K562 (cell line): ENCODE measurements around the gene MAP2K6. TPM values are rescaled to one million over a fixed set of nuclear protein-coding genes. Genes with fewer than 3 reads are reported as not detected.

Experiments used
- ATAC-seq: fragments of 200-7000 bp; cut with Tn5 transposase; 3 replicates; pipeline ENCODE4 v1.9.1; 2020; ENCODE audit warnings: moderate library complexity
- BruUV-seq: library from RNA; stranded (reverse); fragments of 400-500 nt; replicated peaks from 2 replicates; lab custom pipeline; 2021; lab: Mats Ljungman, UMichigan
- CTCF ChIA-PET: fragments of 300-600 bp; formaldehyde crosslinking; extraction: SDS; loops from one replicate; lab custom pipeline; 2021; ENCODE audit warnings: low intra/inter-chr PET ratio; lab: Yijun Ruan, JAX
- POLR2A ChIA-PET: fragments of 300-600, 350-650 bp; sonication (Branson Sonifier 250); formaldehyde crosslinking; extraction: SDS; loops from one replicate; lab custom pipeline; 2021; ENCODE audit warnings: antibody characterized with exemption, inconsistent platforms; lab: Yijun Ruan, JAX
- DNase-seq, 4 experiments: peaks; one replicate each; pipeline versions ENCODE4 v3.0.0 to v3.0.0-alpha.2; 2011 to 2018; ENCODE audit warnings: low spot score in 3 of 4, mixed read lengths in 3 of 4; ENCODE audit errors: extremely low read depth in 1 of 4
- FAIRE-seq: peaks from 2 replicates; lab custom pipeline; 2011; peaks lifted over from hg19 to GRCh38; lab: Jason Lieb, UNC
- H2AFZ ChIP-seq: 2 replicates; pipeline ENCODE4 v1.6.0; 2011; ENCODE audit warnings: low read depth, low read length, control low read depth, inconsistent platforms
- H3K27ac ChIP-seq: fragments of 200-600 bp; 3 replicates; pipeline ENCODE4 v1.8.0; 2011; ENCODE audit warnings: low read depth, mild to moderate bottlenecking, control low read depth, inconsistent platforms, low read length, moderate library complexity, mixed read lengths; ENCODE audit errors: extremely low read depth
- H3K27me3 ChIP-seq, 2 experiments: fragments of 300-600 bp in 1 of 2; 2 replicates in 1 of 2; 3 replicates in 1 of 2; pipeline versions ENCODE4 v1.6.0 to v1.8.0; 2011; ENCODE audit warnings: inconsistent platforms in 2 of 2, low read length in 2 of 2, mild to moderate bottlenecking in 1 of 2, mixed read lengths in 1 of 2, moderate library complexity in 1 of 2; ENCODE audit not compliant: control insufficient read depth in 2 of 2, insufficient read depth in 2 of 2
- H3K36me3 ChIP-seq: fragments of 300-600 bp; 3 replicates; pipeline ENCODE4 v1.8.0; 2011; ENCODE audit warnings: mild to moderate bottlenecking, low read length, inconsistent platforms; ENCODE audit not compliant: control insufficient read depth, insufficient read depth
- H3K4me1 ChIP-seq, 2 experiments: fragments of 200-600 bp in 1 of 2; replicated peaks in 1 of 2; 2 replicates in 1 of 2; 3 replicates in 1 of 2; pipeline versions ENCODE4 v1.5.1 to v1.8.0; 2011; ENCODE audit warnings: inconsistent platforms in 2 of 2, low read length in 2 of 2, mild to moderate bottlenecking in 1 of 2, mixed read lengths in 1 of 2, moderate library complexity in 1 of 2; ENCODE audit not compliant: control insufficient read depth in 2 of 2, insufficient read depth in 2 of 2
- H3K4me2 ChIP-seq: 2 replicates; pipeline ENCODE4 v1.6.1; 2011; ENCODE audit warnings: low read length, control low read depth, inconsistent platforms, mixed read lengths; ENCODE audit not compliant: insufficient read depth
- H3K4me3 ChIP-seq: fragments of 200-600 bp; sonication (generic), shearing (Covaris generic); 2 replicates; pipeline ENCODE4 v1.5.1; 2016; ENCODE audit warnings: control low read depth, inconsistent platforms
- H3K79me2 ChIP-seq: fragments of 200-600 bp; 3 replicates; pipeline ENCODE4 v1.8.0; 2011; ENCODE audit warnings: low read length, inconsistent platforms; ENCODE audit not compliant: control insufficient read depth, insufficient read depth
- H3K9ac ChIP-seq, 2 experiments: 2 replicates each; pipeline versions ENCODE4 v1.6.0 to v1.6.1; 2011; ENCODE audit warnings: low read depth in 2 of 2, low read length in 2 of 2, control low read depth in 1 of 2, inconsistent platforms in 1 of 2, mild to moderate bottlenecking in 1 of 2, mixed read lengths in 1 of 2; ENCODE audit not compliant: insufficient read depth in 1 of 2
- H3K9me1 ChIP-seq: one replicate; pipeline ENCODE4 v1.6.0; 2011; ENCODE audit warnings: inconsistent platforms, mild to moderate bottlenecking, low read length, moderate library complexity; ENCODE audit not compliant: control insufficient read depth, insufficient read depth
- H3K9me3 ChIP-seq: replicated peaks from 2 replicates; pipeline ENCODE4 v1.5.1; 2011; ENCODE audit warnings: low read depth, low read length, inconsistent platforms; ENCODE audit not compliant: control insufficient read depth, insufficient read depth
- H4K20me1 ChIP-seq: replicated peaks from 2 replicates; pipeline ENCODE4 v1.6.1; 2011; ENCODE audit warnings: low read length, inconsistent platforms, mixed read lengths; ENCODE audit not compliant: control insufficient read depth, insufficient read depth
- CBX3 ChIP-seq, 2 experiments: IDR thresholded peaks; 1 replicate in 1 of 2; 2 replicates in 1 of 2; pipeline ENCODE4 v1.6.1; 2012; ENCODE audit warnings: inconsistent platforms in 2 of 2, low read length in 2 of 2, borderline replicate concordance in 1 of 2, control low read depth in 1 of 2
- CEBPG ChIP-seq, 3 experiments: fragments of 200-800 bp in 1 of 3; sonication (Bioruptor generic) in 1 of 3; sonication (generic) in 1 of 3; formaldehyde crosslinking in 1 of 3; IDR thresholded peaks in 2 of 3; conservative IDR thresholded peaks in 1 of 3; 2 replicates each; pipeline versions ENCODE4 v1.6.1 to v1.8.0; 2016 to 2022; ENCODE audit warnings: missing compliant biosample characterization in 2 of 3, missing genetic modification characterization in 2 of 3, mild to moderate bottlenecking in 1 of 3, missing genetic modification reagents in 1 of 3
- DIDO1 ChIP-seq: fragments of 450-650 bp; IDR thresholded peaks from 2 replicates; pipeline ENCODE4 v1.6.1; 2016; ENCODE audit warnings: low read depth, missing biosample characterization, missing genetic modification characterization
- WGBS: fragments of 100-300 bp; shearing (Covaris generic); methylation state at CpG from one replicate; pipeline ENCODE4 v1.1.6; 2016; ENCODE audit warnings: low coverage, mixed read lengths; ENCODE audit not compliant: insufficient coverage; ENCODE audit errors: missing lambda C conversion rate; 5-methylcytosine and 5-hydroxymethylcytosine counted together
- in situ Hi-C: fragments of 300-500 bp; cut with MboI; formaldehyde crosslinking; loops from 4 replicates; pipeline ENCODE4 v1.15.0; 2018; ENCODE audit warnings: inconsistent platforms, mixed read lengths
- intact Hi-C: fragments of 100-400 bp; cut with micrococcal nuclease; formaldehyde crosslinking; loops from 2 replicates; pipeline ENCODE4 v1.14.2; 2022
- polyA plus RNA-seq, 8 experiments: library from polyadenylated mRNA; depleted of rRNA in 4 of 8; stranded (reverse) in 5 of 8; unstranded in 3 of 8; fragments of >200 nt; fragmentation: Nextera tagmentation in 2 of 8; fragmentation: Illumina TruSeq in 1 of 8; extraction: Ambion mirVana in 2 of 8; extraction: Trizol in 1 of 8; gene quantifications; 2 replicates each; pipeline versions ENCODE4 v1.2.1 to v1.2.3, GENCODE V29; 2011 to 2014; ENCODE audit warnings: inconsistent platforms in 1 of 8, missing spikeins in 1 of 8
- total RNA-seq, 7 experiments: library from RNA; depleted of rRNA in 6 of 7; stranded (reverse); fragments of >200 nt in 6 of 7; fragmentation: Illumina TruSeq in 2 of 7; extraction: Trizol in 2 of 7; gene quantifications; 2 replicates each; pipeline versions ENCODE4 v1.2.1 to v1.2.3, GENCODE V29; 2011 to 2021; ENCODE audit warnings: low replicate concordance in 1 of 7
- TF ChIP-seq, protein P1 (sequence below): sonication (generic); formaldehyde crosslinking; IDR thresholded peaks from 2 replicates; pipeline ENCODE4 v1.8.1; 2023; ENCODE audit warnings: missing genetic modification reagents, mild to moderate bottlenecking, borderline replicate concordance

Gene MAP2K6
- total and polyA plus RNA-seq, 9 of the 15 experiments (the other 6 are each of a cell fraction or from before 2014, with no cell fraction given): 0.07 to 0.13 TPM; not detected in 7

DNA sequence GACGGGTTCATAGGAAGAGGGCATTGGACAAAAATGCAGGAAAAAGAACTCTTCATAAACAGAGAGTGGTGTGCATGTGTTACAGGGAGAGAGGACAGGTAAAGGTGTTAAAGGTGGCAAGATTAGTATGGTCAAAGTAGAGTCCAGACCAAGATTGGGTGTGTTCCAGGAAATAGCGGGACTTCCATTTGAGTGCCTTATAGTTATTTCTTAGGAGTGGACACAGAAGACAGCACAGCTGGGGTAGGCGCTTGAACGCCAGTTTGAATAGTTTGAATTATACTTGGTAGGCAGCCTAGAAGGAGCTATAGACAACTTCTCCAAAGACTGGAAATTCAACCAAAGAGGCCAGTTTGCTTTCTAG lies 63.4 kb downstream of the MAP2K6 start:
- DNase-seq: no peak
- Histone ChIP-seq H3K9ac (no peak overlapping the region), H2AFZ (no peak overlapping the region), H3K4me2 (no peak overlapping the region), H3K4me1 (no peaks in the 10 kb centered on the region), H3K9me3 (no peaks in the 10 kb centered on the region), H3K36me3 (no peaks in the 10 kb centered on the region), H3K27ac (no peak overlapping the region), H3K27me3 (peaks cover 3 to 5% of the 10 kb centered on the region in 2 experiments; a peak in 2 of 5 replicates), H3K4me3 (no peak overlapping the region), H4K20me1 (no peaks in the 10 kb centered on the region), H3K9me1 (no peaks in the 10 kb centered on the region), H3K79me2 (no peaks in the 10 kb centered on the region)
- POLR2A ChIA-PET: no interaction called here
- WGBS: 0% methylated on average over 4 of the region's 4 CpGs
- no TSS peak for BruUV-seq
- CTCF ChIA-PET: no interaction called here
- TF ChIP-seq DIDO1 (tag): no peak
- no peak for TF ChIP-seq CEBPG (CRISPR knock-in tag; IDR thresholded peaks at IDR 0.05)
- no peak for TF ChIP-seq CEBPG (tag; conservative IDR thresholded peaks at IDR 0.05 in 1 of 2, IDR thresholded peaks at IDR 0.05 in 1 of 2)
- no peak for TF ChIP-seq CBX3 (IDR thresholded peaks at IDR 0.05; ENCODE audit: borderline replicate concordance in 1 of 2, low read length in 2 of 2)
- TF ChIP-seq, protein P1, sequence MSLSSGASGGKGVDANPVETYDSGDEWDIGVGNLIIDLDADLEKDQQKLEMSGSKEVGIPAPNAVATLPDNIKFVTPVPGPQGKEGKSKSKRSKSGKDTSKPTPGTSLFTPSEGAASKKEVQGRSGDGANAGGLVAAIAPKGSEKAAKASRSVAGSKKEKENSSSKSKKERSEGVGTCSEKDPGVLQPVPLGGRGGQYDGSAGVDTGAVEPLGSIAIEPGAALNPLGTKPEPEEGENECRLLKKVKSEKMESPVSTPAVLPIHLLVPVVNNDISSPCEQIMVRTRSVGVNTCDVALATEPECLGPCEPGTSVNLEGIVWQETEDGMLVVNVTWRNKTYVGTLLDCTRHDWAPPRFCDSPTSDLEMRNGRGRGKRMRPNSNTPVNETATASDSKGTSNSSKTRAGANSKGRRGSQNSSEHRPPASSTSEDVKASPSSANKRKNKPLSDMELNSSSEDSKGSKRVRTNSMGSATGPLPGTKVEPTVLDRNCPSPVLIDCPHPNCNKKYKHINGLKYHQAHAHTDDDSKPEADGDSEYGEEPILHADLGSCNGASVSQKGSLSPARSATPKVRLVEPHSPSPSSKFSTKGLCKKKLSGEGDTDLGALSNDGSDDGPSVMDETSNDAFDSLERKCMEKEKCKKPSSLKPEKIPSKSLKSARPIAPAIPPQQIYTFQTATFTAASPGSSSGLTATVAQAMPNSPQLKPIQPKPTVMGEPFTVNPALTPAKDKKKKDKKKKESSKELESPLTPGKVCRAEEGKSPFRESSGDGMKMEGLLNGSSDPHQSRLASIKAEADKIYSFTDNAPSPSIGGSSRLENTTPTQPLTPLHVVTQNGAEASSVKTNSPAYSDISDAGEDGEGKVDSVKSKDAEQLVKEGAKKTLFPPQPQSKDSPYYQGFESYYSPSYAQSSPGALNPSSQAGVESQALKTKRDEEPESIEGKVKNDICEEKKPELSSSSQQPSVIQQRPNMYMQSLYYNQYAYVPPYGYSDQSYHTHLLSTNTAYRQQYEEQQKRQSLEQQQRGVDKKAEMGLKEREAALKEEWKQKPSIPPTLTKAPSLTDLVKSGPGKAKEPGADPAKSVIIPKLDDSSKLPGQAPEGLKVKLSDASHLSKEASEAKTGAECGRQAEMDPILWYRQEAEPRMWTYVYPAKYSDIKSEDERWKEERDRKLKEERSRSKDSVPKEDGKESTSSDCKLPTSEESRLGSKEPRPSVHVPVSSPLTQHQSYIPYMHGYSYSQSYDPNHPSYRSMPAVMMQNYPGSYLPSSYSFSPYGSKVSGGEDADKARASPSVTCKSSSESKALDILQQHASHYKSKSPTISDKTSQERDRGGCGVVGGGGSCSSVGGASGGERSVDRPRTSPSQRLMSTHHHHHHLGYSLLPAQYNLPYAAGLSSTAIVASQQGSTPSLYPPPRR (CRISPR knock-in tag): no peak
- in situ Hi-C loops: no loop called here
- no peak for ATAC-seq
- intact Hi-C loops: no loop called here
- no peak for FAIRE-seq
